K562 treated with DMSO at 1 percent for 12 hours (cell line): Measurements from ENCODE around the gene ITIH1. TPM values are rescaled to one million over a fixed set of nuclear protein-coding genes. Genes with fewer than 3 reads are reported as not detected.

Experiments
- total RNA-seq: library from RNA; unstranded; fragments of 300-600 nt; gene quantifications from 2 replicates; pipeline ENCODE4 v1.2.3, GENCODE V29; 2022; ENCODE audit not compliant: insufficient read depth

The ITIH1 gene, protein sequence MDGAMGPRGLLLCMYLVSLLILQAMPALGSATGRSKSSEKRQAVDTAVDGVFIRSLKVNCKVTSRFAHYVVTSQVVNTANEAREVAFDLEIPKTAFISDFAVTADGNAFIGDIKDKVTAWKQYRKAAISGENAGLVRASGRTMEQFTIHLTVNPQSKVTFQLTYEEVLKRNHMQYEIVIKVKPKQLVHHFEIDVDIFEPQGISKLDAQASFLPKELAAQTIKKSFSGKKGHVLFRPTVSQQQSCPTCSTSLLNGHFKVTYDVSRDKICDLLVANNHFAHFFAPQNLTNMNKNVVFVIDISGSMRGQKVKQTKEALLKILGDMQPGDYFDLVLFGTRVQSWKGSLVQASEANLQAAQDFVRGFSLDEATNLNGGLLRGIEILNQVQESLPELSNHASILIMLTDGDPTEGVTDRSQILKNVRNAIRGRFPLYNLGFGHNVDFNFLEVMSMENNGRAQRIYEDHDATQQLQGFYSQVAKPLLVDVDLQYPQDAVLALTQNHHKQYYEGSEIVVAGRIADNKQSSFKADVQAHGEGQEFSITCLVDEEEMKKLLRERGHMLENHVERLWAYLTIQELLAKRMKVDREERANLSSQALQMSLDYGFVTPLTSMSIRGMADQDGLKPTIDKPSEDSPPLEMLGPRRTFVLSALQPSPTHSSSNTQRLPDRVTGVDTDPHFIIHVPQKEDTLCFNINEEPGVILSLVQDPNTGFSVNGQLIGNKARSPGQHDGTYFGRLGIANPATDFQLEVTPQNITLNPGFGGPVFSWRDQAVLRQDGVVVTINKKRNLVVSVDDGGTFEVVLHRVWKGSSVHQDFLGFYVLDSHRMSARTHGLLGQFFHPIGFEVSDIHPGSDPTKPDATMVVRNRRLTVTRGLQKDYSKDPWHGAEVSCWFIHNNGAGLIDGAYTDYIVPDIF
- total RNA-seq: not detected in 2 replicates

DNA sequence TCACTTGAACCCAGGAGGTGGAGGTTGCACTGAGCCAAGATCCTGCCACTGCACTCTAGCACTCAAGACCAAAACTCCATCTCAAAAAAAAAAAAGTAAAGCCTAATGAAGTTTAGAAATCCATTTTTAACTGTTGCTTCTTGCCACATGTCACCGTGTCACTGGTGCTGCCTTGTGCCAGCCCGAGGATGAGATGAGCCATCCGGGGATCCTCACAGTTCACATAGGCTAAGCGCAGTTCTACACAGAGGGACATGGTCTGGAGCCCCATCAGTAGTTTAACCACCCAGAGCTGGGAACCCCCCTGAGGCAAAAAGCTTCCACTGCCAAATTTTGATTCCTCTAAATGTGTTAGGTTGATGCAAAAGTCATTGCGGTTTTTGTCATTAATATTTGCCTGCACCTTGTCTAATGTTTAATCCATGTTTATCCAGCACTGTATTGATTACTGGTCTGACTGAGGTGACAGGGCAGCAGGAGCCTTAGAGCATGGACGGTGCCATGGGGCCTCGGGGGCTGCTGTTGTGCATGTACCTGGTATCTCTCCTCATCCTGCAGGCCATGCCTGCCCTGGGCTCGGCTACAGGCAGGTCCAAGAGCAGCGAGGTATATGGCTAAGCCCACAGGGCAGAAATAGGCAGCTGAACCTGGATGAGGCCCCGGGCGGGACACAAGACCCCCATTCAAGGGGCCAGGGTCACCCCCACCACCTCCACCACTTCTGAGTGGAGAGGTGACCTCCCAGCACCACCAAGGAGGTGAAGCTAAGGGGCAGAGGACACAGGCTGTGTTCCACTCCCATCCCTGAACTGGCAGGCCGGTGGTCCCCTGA, at the start of gene ITIH1:
ITIH1 (plus strand) TSS at position 473 of the 832 bp plus-strand sequence; CDS start at position 490, 17 bp downstream.

DNA sequence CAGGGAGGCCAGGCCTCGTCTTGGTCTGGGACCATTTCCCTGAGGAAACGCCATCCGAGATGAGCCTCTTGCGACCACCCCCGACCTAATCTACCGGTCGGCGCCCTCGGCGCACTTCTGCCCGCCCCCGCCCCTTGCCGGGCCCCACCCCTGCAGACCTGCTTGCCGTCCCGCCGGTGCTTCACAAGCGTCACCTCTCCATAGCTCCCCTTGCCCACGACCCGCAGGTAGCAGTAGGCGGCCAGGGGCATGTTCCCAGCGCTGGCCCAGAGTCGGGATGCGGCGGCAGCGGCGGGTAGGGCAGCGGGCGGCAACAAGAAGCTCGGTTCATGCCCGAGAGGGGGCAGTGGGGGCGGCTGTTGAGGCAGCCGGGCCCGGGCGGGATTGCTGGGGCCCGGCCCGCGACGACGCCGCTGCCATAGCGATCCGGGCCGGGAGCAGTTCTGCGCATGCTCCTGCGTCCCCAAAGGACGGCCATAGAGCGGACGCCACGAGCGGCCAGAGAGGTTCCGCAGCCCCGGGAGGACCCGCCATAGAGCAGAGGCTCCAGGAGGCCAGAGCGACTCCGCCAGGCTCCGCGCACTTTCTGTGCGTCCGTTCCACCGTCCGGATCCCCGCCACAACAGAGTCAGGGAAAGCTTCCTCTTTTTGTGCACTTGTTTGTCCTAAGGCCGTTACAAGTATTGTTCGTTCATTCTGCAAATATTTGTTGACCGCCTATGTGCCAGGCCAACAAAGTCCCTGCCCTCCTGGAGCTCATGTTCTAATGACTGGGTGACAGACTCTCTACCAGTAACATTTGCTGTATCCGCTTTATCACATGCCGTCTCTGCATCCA, 6.7 kb upstream of the ITIH1 start, which contains the start of gene NEK4:
NEK4 (minus strand) TSS at position 445 of the 838 bp plus-strand sequence; CDS start at position 251, 194 bp downstream.

DNA sequence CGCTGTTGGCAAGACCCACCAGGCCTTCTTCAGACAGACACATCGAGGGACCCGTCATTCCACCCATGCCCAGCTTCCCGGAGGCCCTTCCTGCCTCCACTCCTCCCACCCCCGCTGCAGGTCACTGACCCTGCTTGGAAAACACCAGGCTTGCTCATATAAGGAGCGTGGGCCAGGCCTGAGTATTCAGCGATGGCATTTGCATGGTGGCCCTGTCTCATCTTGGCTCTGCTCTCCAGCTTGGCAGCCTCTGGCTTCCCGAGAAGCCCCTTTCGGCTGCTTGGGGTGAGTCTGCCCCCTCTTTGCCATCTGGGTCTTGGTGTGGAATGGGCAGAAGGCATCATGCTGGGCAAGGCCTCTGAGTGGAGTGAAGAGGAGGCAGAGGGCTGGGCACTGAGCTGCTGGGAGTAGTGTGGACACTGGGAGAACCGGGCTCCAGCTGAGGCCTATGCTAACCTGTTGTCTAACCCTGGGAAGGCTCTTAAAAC, 17.3 kb downstream of the ITIH1 start, which contains the start of gene ITIH3:
ITIH3 (plus strand) TSS at position 185 of the 488 bp plus-strand sequence; CDS start at position 193, 8 bp downstream.

DNA sequence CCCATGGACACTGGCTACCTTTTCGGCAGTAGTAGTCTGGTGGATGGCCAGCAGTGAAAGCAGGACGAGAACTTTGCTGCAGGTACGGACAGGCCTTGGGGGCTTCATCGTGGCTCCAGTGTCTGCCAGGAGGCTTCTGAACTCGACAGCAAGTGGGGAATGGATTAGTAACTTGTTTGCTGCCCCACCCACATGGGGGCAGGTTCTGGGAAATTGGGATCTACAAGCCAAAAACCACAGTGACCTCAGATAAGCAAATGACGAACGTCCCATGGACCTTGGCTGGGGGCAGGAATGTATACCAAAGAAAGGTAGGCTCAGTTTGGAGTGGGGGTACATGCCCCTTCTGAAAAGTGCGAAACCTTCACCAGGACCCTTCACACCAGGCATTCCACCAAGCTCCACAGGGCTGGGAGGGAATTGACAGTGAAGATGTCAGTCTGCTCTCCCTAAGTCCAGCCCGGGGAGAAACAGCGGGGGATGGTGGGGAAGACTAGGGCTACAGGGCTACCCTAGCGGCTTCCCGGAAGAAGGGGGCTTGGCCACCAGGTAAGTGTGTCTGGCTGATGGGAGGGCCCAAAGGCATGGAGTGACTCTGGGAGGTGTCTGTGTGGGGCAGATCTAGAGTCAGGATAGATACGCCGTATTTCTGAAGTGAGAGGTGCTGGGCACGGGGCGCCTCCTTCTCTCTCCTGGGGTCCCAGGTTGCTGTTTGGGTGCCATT, 53.3 kb downstream of the ITIH1 start, which contains the start of gene ITIH4:
ITIH4 (minus strand) TSS at position 138 of the 724 bp plus-strand sequence; CDS start at position 108, 30 bp downstream.

DNA sequence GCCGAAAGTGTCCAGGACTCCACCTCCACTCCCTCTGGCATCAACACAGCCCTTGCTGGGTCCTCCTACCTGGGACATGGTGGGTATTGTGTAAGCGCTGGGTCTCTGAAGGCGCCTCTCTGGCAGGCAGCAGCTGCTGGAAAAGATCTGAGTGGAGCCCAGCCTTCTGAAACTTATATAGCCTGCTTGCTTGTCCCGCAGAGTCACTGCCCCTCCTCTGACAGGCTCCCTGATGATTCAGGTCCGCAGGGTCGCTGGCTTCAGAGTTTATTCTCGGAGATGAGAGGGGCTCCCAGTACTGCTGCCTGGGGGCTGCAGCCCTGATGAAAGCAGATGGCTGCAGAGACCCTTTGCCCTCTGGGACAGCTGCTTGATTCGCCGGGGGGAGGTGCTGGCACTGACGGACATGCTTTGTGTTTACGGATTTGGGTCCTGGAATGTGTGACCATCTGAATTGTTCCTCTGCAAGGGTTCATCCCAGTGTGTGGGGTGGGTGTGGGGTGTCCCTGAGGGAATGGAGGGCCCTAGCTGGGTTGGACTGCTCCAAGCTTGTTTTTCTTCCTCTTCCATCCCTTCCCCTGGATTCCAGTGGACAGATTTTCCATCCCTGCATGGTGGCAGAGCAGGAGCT, 57.6 kb downstream of the ITIH1 start, which contains the start of gene MUSTN1:
MUSTN1 (minus strand) TSS at position 149 of the 631 bp plus-strand sequence; CDS start at position 78, 71 bp downstream.

Other genes with a start within 250 kb of the ITIH1 start
- 100 and 116 TPM in 2 replicates for gene NT5DC2, start 243.7 kb upstream of the ITIH1 start, total RNA-seq
- gene UQCC5, start 241.0 kb upstream of the ITIH1 start, total RNA-seq: 9.1 and 44.0 TPM in 2 replicates
- gene PBRM1, start 91.7 kb upstream of the ITIH1 start, total RNA-seq: 2.4 and 21.5 TPM in 2 replicates
- gene GNL3, start 91.6 kb upstream of the ITIH1 start, total RNA-seq: 27.8 and 46.8 TPM in 2 replicates
- gene GLT8D1, start 71.8 kb upstream of the ITIH1 start, total RNA-seq: 26.1 and 35.6 TPM in 2 replicates
- gene SPCS1, start 71.5 kb upstream of the ITIH1 start, total RNA-seq: 62.2 and 95.9 TPM in 2 replicates
- 8.1 and 18.0 TPM in 2 replicates for gene NEK4, start 6.7 kb upstream of the ITIH1 start, total RNA-seq
- not detected in 2 replicates for gene ITIH3, start 17.2 kb downstream of the ITIH1 start, total RNA-seq
- gene ITIH4, start 53.1 kb downstream of the ITIH1 start, total RNA-seq: 0.91 and 6.1 TPM in 2 replicates
- 4.0 and 8.0 TPM in 2 replicates for gene MUSTN1, start 57.4 kb downstream of the ITIH1 start, total RNA-seq
- gene STIMATE, start 119.9 kb downstream of the ITIH1 start, total RNA-seq: 5.3 and 22.5 TPM in 2 replicates